RPMI8226 (cell line): ENCODE results near the gene ZNF654.
"Not testable (repeated sequence)": the region's sequence is repeated elsewhere in the genome, so short reads cannot be mapped to it uniquely, and the experiment has no call there.

ENCODE experiments used
- DNase-seq: peaks from one replicate; pipeline ENCODE4 v3.0.0-alpha.2; 2015

ZNF654 gene

DNA sequence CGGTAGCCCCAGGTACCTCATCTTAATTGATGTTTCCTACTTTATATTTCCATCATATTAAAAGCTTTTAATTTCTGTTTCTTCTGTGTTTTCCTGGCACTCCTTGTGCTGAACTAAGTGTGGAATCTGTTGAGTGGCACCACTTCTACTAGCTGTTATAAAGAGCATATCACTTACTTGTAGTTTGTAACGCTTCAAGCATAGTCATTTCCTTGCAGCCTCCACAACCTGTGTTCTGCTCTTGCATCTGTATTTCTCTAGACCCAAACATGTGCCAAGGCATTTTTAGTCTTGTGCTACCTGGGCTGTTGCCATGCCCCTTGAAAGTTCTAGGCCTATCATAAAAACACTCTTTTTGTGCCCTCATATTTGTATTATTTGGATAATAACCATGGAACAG lies 16.0 kb downstream of the ZNF654 start:
- DNase-seq, result no peak

DNA sequence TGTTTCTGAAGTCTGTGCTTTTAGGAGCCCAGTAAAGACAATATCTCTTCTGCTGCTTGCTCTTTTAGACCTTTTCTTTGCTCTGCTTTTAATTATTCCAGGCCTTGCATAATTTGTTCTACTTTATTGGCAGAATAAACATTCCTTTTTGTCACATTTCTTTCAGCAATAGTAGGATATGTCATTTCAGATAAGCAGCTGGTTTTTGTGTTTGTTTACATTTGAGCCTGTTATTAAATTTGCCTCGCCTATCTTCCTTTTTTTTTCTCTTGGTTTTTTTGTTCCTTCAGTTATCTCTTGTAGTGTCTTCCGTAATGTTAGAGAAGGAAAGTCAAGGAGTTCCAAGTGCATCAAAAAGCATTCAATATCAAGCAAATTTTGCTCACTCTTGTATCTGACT lies 16.4 kb downstream of the ZNF654 start:
- no peak for DNase-seq

DNA sequence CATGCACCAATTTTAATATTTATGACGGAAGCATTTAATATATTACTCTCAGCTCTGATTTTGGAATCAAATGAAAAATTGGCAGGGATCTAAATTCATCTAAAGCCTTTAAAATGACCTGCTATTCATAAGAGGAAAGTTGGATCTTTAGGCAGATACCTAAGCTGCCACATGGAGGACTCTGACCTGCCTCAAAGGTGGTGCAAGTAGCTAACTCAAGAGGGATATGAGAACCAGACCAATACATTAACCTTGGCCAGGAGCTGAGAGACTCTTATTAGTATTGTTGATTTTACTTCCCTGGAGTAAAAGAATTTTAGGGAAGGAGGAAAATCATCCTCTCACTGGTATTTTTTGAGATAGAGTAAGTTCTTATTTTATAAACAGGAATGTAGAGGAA lies 17.7 kb downstream of the ZNF654 start:
- DNase-seq, result no peak

DNA sequence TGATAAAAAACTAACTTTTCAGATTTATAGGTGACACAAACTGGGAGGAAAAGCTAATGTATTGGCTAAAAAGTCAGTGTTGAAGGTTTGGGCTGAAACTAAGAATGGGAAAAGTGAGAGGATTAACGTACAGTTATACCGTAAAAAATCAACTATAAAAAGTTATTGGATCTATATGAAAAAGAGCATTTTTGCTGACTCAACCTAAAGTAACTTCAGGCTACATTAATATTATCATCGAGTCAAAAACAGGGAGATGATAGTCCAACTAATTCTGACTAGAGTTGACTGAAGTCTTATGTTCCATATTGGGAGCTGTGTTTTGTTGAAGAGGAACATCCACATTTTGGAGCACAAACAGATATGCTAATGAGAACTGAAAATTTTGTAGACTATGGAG lies 19.9 kb downstream of the ZNF654 start:
- no peak for DNase-seq

DNA sequence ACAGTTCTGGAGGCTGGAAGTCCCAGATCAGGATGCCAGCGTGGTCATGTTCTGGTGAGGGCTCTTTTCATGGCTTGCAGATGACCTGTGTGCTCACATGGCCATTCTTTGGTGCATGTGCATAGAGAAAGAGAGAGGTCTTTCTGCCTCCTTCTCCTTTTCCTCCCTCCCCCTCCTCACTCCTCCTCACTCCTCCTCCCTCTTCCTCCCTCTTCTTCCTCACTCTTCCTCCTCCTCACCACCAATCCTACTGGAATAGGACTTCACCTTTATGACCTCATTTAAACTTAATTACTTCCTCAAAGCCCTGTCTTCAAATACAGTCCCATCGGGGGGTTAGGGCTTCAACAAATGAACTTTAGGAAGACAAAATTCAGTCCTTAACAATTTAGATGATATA lies 23.8 kb downstream of the ZNF654 start:
- DNase-seq, result no peak

DNA sequence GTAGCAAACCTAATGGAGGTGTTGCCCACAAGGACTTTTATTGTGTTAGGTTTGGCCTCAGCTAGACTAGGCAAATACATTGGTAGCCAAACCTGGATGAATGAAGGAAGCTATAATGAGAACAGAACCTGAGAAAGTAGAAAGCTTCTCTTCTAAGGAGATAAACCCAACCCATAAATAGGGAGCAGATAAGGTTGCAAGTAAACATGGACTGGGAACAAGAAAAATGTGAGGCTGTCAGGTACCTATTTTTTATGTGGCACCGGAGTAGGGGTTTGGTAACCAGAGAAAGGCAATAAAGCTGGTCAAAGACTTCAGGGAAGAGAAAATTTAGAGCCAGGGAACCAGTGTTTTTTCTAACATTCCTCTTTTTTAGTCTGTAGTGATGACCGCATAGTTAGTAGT lies 25.0 kb downstream of the ZNF654 start:
- no peak for DNase-seq

DNA sequence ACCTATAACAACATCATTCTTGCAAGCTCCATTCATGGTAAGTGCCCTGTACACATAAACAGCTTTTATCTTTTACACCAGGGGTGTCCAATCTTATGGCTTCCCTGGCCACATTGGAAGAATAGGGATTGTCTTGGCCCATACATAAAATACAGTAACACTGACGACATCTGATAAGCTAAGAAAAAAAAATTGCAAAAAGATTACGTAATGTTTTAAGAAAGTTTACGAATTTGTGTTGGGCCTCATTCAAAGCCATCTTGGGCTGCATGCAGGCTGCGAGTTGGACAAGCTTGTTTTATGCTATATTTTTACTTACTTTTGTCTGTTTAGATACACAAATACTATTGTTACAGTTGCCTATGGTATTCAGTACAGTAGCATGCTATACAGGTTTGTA lies 31.6 kb downstream of the ZNF654 start:
- no peak for DNase-seq

DNA sequence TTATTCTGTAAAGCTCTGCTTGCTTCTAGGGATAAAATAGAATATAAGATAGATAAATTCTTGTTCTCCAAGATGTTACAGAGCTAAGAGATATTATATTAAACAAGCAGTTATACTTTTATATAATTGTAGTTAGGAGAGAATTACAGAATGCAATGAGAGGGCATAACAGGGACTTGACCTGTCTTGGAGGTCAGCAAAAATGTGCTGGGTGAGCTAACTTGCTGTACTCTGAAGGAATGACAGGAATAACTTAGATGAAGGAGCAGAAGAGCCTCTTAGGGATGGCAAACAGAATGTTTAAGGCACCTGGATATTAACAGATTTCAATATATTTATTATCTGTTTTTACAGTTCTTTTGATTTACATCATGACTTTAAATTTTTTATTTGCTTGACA lies 33.2 kb downstream of the ZNF654 start:
- no peak for DNase-seq

DNA sequence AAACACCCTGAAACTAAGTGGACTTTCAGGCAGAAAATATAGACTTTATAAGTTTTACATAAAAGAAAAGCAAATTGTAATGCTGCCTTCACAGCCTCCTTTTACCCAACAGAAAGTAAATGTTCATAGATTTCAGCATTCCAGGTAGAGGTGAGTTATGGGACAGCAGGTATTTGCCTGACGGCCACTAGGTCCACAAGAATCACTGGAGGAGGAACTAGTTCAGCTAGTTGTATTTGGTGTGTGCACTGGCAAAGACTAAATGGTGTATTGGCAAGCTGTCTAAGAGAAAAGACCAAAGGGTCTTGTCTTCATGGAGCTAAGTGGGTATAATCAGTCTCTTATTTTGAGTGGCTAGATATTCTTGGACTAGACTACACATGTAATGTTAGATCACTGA lies 34.2 kb downstream of the ZNF654 start:
- DNase-seq, result no peak

DNA sequence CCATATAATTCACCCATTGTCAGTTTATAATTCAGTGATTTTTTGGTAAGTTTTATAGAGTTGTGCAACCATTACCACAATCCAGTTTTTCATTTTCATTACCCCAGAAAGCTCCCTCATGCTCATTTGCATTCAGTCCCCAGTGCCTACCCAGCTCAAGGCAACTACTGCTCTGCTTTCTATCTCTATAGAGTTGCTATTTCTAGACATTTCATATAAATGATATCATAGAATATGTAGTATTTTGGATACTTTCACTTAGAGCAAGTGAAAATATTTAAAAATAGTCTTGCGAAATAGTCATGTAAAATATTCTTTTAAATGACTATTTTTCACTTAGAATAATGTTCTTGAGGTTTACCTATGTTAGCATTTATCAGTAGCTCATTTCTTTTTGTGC lies 42.1 kb downstream of the ZNF654 start:
- no peak for DNase-seq

DNA sequence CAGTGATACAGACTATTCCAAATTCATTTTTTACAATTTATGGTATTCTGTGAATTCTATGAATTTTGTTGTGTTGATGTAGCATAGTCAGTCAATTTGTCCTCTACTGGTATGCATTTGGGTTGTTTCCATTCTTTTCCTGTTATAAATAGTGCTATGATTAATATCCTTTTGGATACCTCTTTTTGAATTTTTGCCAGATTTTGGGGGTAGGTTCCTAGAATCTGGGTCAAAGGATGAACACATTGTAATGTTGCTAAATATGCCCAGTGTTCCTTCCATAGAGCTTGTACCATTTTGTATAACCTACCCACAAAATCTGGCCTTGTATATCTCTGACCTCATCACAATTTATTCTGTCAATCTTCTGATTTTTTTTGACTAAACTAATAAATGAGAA lies 46.3 kb downstream of the ZNF654 start:
- no peak for DNase-seq

DNA sequence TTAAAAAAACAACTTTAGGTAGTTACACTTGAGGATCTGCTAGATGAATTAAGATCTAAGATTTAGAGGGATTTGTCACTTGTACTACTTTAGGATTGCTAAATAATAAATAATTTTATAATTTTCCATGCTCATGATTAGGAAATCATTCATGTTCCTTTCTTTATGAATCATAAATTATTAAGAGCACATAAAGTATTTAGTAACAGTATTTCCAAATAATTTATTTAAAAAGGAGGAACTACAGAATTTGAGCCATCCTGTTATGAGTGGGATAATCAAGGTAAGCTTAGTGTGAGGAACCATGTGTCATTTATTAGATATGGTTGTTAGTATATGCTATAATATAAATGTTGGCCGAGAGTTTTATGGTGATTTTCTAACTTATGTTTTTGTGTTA lies 53.2 kb downstream of the ZNF654 start:
- DNase-seq, result no peak

DNA sequence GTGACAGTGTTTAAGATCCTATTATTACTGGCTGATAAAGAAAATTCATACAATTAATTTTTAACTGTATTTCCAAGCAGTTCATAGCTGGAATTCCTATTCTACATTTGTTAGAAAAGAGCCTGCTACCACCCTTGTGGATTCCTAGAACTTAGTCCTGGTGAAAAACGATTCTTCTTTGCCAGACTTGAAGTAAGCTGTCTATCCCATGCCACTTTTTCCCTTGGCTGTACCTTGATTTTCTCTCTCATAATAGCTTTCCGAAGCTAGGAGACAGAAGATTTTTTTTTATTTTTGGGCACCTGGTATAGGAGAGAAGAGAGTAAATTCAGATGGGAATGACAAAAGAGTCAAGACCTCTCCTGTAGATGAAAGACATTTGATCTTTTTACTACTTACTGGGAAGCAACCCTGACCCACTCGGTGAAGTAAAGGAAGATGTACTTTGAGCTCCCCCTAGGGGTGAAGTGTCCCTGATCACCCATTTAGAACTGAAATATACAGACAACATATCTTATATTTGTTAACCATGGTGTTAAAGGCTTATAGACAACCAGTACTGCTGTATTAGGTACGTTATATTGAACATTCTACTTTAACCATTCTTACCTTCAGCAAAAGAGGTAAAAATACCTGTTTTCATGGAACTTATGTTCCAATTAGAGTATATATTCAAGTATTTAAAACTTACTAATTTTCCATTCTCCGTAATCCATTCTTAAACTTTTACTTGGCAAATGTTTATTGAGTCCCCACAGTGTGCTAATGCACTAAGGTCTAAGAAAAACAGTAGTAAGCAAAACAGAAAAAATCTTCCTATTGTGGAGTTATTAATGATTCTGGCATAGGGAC lies 54.5 kb downstream of the ZNF654 start:
- DNase-seq, result peak; percentile 74

DNA sequence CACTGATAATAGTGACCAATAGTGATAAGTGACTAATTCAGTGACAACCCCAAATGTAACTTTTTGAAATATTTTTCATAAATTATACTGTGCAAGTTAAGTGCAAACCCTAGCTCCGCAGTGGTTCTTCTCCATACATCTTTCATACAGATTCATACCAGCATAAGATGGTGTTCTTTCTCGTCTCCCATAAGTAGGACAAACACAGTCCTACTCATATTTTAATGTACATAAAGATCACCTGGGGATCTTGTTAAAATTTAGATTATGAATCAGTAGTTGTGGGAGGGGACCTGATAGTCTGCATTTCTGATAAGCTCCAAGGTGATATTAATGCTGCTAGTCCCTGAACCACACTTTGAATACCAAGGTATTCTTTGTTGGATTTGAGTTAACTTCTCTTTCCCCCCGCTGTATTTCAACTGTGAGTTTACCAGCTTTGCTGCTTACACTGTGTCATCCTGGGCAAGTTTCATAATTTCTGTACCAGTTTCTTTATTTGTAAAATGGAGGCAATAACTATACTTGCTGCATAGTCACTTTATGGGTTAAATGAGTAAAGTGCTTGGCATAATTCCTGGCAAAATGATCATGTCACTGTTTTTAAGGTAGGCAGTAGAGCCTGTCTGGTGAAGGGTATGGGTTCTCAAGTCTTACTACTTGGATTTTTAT lies 56.0 kb downstream of the ZNF654 start:
- DNase-seq, result no peak

DNA sequence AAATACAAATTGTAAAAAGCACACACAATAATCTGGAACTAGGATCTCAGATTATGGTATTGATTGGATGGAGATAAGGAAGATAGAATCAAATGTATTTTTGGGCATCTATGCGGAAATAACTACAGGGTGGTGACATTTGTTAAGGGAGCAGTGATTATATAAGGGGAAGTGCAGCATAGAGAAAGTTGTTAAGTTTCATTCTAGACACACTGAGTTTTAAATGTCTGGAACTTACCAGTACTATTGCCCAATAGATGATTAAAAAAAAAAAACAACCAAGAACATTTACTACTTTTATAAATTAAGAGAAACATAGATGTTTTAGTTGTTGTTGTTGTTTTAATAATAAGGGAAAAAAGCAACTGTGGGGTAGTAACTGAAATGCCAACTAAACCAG lies 58.6 kb downstream of the ZNF654 start:
- no peak for DNase-seq

DNA sequence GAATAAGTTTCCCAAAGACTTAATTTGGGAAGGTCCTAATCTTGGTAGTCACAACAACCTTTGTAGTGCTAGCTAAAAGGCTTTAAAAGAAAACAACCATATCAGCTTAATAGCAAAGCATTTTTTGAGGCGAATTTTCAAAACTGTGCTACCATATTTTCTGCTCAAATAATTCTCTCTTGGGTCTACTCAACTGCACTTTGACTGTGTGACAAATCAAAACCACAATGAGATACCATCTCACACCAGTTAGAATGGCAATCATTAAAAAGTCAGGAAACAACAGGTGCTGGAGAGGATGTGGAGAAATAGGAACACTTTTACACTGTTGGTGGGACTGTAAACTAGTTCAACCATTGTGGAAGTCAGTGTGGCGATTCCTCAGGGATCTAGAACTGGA lies 59.5 kb downstream of the ZNF654 start:
- DNase-seq, result not testable (repeated sequence)

DNA sequence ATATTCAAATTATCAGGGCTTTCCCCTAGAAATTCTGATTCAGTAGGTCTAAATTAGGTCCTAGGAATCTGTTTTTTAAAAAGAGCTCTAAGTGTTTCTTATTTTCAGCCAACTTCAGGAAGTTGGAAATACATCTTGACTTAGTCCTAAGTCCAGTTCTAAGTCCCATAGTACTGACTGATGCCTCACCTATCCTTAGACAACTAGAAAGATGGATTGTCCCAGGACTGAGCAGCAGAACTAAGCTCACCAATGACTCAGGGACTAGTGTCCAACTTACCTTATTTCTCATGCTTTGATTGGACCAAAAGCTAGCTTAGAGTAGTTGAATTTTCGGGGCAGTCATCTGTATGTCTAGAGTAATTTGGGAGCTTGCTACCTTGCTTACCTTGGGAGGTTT lies 64.5 kb downstream of the ZNF654 start:
- no peak for DNase-seq

DNA sequence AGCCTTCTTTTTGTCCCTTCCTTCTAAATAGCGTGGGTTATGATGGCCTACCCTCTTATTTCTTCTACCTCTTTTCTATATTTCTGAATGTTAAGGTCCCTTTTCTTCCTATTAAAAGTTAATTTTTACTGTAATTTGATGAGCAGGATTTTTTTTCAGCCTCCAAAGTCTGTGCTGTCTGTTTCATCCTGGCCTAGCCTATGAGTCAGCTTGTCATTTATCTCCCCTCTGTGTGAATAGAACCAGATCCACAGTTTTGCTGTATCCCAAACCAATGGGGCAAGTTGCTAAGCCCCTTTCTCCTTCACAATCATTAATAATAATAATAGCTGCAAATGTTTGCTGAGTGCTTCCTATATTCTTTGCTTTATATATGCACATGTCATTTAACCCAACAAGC lies 72.6 kb downstream of the ZNF654 start:
- no peak for DNase-seq

DNA sequence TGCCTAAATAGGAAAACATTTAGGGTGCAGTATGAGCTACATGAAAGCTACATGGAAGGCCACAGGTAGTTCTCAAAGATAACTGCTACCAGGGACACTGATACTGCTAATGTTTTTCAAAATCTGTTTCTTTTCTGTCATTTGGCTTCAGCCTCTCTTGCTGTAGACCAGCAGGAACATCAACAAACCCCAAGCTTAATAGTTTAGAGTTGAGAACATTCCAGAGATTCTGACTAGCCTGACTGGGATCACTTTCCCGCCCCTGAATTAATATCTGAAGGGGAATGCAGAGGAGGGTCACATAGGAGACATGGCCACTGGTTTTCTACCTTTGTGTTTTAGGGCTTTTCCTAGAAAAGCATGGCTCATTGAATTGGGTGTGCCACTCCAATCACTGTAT lies 73.8 kb downstream of the ZNF654 start:
- DNase-seq, result no peak

DNA sequence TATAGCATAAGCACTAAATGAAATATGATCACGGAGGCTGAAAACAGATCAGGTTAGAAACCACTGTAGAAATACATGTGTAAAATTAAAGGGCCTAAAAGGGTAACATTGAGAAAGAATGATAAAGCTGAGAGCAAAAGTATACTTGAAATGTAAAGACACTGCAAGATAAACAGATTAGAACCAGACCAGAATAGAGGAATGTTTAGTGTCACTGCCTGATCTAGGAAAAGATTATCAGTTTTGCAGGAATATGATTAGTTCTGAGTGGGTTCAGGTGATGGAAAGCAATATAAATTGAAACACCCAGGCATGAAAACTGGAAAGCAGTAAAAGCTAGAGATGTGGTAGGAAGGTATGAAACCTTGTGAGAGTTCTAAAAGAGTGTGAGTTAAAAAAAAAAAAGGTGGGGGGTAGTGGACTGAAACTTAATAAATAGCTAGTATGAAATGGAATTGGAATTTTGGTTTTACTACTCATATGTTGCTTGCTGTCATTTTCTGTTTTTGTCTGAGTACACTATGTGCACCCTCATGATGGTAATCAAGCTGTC lies 74.7 kb downstream of the ZNF654 start:
- DNase-seq, result no peak

DNA sequence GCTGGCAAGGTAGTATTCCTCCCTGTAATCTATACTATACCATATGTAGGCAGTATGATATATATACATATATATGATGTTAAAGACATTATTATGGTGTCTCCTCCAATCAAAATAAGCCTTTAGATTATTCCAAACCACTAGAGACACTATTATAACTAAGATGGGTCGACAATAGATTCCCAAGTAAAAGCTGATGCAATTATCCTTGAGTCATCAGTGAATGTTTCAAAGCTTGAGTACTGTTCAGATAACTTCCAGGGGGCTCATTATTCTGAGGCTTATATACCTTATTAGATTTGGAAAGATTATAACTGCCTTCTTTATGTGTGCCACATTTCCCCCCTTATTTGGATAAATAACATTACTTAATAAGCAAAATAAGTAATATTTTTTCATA lies 78.8 kb downstream of the ZNF654 start:
- DNase-seq, result no peak

DNA sequence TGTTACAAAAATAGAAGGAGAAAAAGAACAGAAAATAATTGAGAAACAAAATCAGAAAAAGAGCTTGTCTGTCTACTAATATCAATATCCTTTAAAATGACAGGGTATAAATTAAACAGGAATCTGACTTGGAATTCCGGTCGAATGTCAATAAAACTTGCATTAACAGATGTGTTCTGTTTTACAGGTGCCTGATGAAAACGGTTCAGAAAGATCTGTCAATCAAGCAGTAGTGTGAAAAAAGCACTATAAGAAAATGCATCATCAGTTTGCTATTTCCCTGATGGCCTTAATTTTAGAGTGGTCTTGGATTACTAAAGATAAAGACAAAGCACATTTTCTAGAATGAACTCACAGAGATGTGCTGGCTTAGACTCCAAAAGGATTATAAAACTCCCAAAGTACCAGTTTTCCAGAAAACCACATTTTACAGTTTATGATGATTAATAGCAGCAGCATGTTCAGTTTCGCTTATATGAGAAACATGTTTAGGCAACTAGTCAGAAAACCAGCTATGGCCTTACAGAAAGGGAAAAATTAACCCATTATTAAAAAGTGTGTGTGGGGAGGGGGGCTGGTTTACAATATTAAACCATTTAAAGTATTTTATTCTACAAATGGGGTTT lies 82.5 kb downstream of the ZNF654 start:
- no peak for DNase-seq

DNA sequence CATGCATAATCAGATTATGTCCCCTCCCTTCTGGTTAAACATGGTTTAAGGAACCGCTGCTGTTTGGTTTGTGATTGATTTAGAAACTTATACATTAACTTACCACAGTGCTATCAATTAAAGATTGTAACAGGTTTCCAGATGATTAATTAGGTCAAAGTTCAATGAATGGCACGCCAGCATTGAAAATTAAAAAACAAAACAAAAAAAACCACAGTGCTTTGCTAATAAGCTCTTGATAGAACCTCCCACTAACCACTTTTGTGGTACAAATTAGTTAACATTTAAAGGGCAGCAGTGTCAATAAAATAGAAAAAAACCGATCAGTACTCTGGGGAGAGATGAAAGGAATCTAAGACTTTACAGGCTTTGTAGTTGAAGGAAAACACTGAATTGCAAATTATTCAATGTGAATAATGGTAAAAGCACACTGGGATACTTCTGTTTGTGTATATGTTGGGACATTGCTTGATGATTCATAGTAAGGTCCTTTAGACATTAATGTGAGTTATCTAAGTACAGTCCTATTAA lies 83.1 kb downstream of the ZNF654 start:
- no peak for DNase-seq

DNA sequence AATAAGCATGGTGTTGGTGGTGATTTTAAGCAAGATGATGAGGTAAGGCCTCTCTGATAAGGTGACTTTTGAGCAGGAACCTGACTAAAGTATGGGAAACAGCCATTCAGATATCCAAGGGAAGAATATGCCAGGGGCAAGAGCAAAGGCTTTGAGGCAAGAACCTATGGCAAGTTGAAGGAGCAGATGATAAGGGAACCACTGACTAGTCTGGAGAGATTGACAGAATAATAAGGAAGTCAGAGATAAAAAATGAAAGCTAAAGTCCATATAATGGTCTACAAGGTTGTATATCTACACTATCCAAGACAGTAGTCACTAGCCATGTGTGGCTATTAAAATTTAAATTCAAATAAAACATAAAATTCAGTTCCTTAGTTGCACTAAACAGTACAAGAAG lies 88.2 kb downstream of the ZNF654 start:
- no peak for DNase-seq
